Measurements from ENCODE around the gene BICRA. TPM values are rescaled to one million over a fixed set of nuclear protein-coding genes. Genes with fewer than 3 reads are reported as not detected.

The BICRA gene
- total RNA-seq, 1 experiment from 2014 or later: 23.1 TPM

GRCh38 chr19:47702671-47703070, 93.7 kb downstream of the BICRA start:
- Histone ChIP-seq H3K27me3 (replicated peaks; ENCODE audit: insufficient read depth, low read depth, low read length, poor library complexity) (no peaks in the 10 kb centered on the region), H3K4me1 (ENCODE audit: insufficient read depth, low read length, poor library complexity, severe bottlenecking) (peaks cover 24% of the 10 kb centered on the region), H3K9me3 (ENCODE audit: low read depth, low read length, poor library complexity, severe bottlenecking) (no peaks in the 10 kb centered on the region), H3K36me3 (ENCODE audit: insufficient read depth, low read length, poor library complexity, severe bottlenecking) (peaks cover 17% of the 10 kb centered on the region), H3K4me3 (ENCODE audit: low read depth, low read length, poor library complexity, severe bottlenecking) (no peak overlapping the region), H3K27ac (ENCODE audit: low read depth, low read length, poor library complexity, severe bottlenecking) (peak overlapping the region; percentile 60)
- BruUV-seq (replicated peaks): TSS peak; percentile 88
- CTCF ChIA-PET: interaction anchor here (1.1 to 2.0 kb wide), 2 partner anchors 10 to 266 kb away, joined by 5 to 7 read pairs; partner anchors contain the start of gene EHD2
- DNase-seq (ENCODE audit: low spot score): no peak
- intact Hi-C loops (cut with micrococcal nuclease; ENCODE audit: unreplicated experiment): no loop called here
- POLR2A ChIA-PET (ENCODE audit: low non-redundant PET): no interaction called here
- TF ChIP-seq EZH2 (IDR thresholded peaks at IDR 0.05; ENCODE audit: borderline replicate concordance, low read depth, low read length, poor library complexity, severe bottlenecking): no peak
- no peak for TF ChIP-seq CTCF (conservative IDR thresholded peaks at IDR 0.05; ENCODE audit: low read depth, low read length)

- intact Hi-C loops (cut with micrococcal nuclease; ENCODE audit: unreplicated experiment): no loop called here
- CTCF ChIA-PET: interaction anchor here (0.6 to 2.0 kb wide), 2 partner anchors 10 to 77 kb away, joined by 4 to 7 read pairs; partner anchors contain the start of gene EHD2
These were observed 94.4 kb downstream of the BICRA start for GRCh38 chr19:47703301-47703700.

GRCh38 chr19:47704024-47704423, 95.1 kb downstream of the BICRA start:
- Histone ChIP-seq H3K27me3 (replicated peaks; ENCODE audit: insufficient read depth, low read depth, low read length, poor library complexity) (no peaks in the 10 kb centered on the region), H3K4me1 (ENCODE audit: insufficient read depth, low read length, poor library complexity, severe bottlenecking) (peaks cover 24% of the 10 kb centered on the region), H3K9me3 (ENCODE audit: low read depth, low read length, poor library complexity, severe bottlenecking) (no peaks in the 10 kb centered on the region), H3K36me3 (ENCODE audit: insufficient read depth, low read length, poor library complexity, severe bottlenecking) (peaks cover 7% of the 10 kb centered on the region), H3K27ac (ENCODE audit: low read depth, low read length, poor library complexity, severe bottlenecking) (no peak overlapping the region), H3K4me3 (ENCODE audit: low read depth, low read length, poor library complexity, severe bottlenecking) (no peak overlapping the region)
- CTCF ChIA-PET: interaction anchor here (1.4 to 2.0 kb wide), 2 partner anchors 9 to 267 kb away, joined by 3 to 7 read pairs; partner anchors contain the start of gene EHD2
- TF ChIP-seq CTCF (conservative IDR thresholded peaks at IDR 0.05; ENCODE audit: low read depth, low read length): no peak
- no peak for TF ChIP-seq EZH2 (IDR thresholded peaks at IDR 0.05; ENCODE audit: borderline replicate concordance, low read depth, low read length, poor library complexity, severe bottlenecking)
- intact Hi-C loops (cut with micrococcal nuclease; ENCODE audit: unreplicated experiment): no loop called here
- POLR2A ChIA-PET (ENCODE audit: low non-redundant PET): no interaction called here
- DNase-seq (ENCODE audit: low spot score): no peak
- no TSS peak for BruUV-seq (replicated peaks)

More at GRCh38 chr19:47703301-47703700, 94.4 kb downstream of the BICRA start:
- Histone ChIP-seq H3K4me1 (ENCODE audit: insufficient read depth, low read length, poor library complexity, severe bottlenecking) (peaks cover 24% of the 10 kb centered on the region), H3K27ac (ENCODE audit: low read depth, low read length, poor library complexity, severe bottlenecking) (peak overlapping the region; percentile 60), H3K4me3 (ENCODE audit: low read depth, low read length, poor library complexity, severe bottlenecking) (no peak overlapping the region), H3K9me3 (ENCODE audit: low read depth, low read length, poor library complexity, severe bottlenecking) (no peaks in the 10 kb centered on the region), H3K27me3 (replicated peaks; ENCODE audit: insufficient read depth, low read depth, low read length, poor library complexity) (no peaks in the 10 kb centered on the region), H3K36me3 (ENCODE audit: insufficient read depth, low read length, poor library complexity, severe bottlenecking) (peaks cover 15% of the 10 kb centered on the region)
- TF ChIP-seq CTCF (conservative IDR thresholded peaks at IDR 0.05; ENCODE audit: low read depth, low read length): no peak
- no peak for TF ChIP-seq EZH2 (IDR thresholded peaks at IDR 0.05; ENCODE audit: borderline replicate concordance, low read depth, low read length, poor library complexity, severe bottlenecking)
- DNase-seq (ENCODE audit: low spot score): peak; percentile 37
- BruUV-seq (replicated peaks): no TSS peak
- POLR2A ChIA-PET (ENCODE audit: low non-redundant PET): no interaction called here
